ENCODE measurements around the gene FAM174B. TPM values are rescaled to one million over a fixed set of nuclear protein-coding genes. Genes with fewer than 3 reads are reported as not detected.
"Not testable (repeated sequence)": the region's sequence is repeated elsewhere in the genome, so short reads cannot be mapped to it uniquely, and the experiment has no call there.

FAM174B gene
- total RNA-seq, 1 donor, result 5.1 TPM

DNA sequence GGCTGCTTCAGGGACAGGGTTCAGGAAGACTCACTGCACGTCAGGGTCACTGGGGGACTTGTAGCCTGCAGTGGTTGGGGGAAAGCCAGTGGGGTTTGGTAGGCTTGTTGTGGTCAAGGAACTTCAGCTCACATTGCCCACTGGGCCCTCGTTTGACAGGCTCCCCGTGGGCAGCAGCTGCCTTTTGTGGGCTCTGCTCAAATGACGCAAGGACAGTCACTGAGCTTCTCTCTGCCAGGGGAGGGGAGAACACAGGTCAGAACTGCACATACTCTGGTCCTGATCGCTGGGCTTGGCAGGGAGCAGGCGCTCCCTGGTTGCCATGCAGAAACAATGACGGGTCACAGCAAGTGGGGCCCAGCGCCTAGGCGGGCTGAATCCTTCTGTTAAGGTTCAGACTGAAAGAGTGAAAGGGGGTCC lies 45.5 kb downstream of the FAM174B start:
- Histone ChIP-seq H3K27me3 (ENCODE audit: insufficient read depth, low read length) (no peaks in the 10 kb centered on the region), H3K4me1 (ENCODE audit: insufficient read depth, low read length) (no peaks in the 10 kb centered on the region), H4K20me1 (ENCODE audit: insufficient read depth, low read length) (no peaks in the 10 kb centered on the region), H2AFZ (ENCODE audit: low read length) (no peak overlapping the region), H3K27ac (ENCODE audit: low read depth, low read length) (no peak overlapping the region), H3K79me2 (ENCODE audit: insufficient read depth, low read length) (no peaks in the 10 kb centered on the region), H3K4me3 (ENCODE audit: insufficient read depth, low read length) (no peak overlapping the region), H3K9me3 (ENCODE audit: low read depth, low read length) (no peaks in the 10 kb centered on the region), H3K36me3 (ENCODE audit: insufficient read depth, low read length) (no peaks in the 10 kb centered on the region), H3K4me2 (ENCODE audit: insufficient read depth, low read length) (no peak overlapping the region)
- DNase-seq (ENCODE audit: insufficient read length, low spot score, missing footprints), result no peak
- TF ChIP-seq, protein P1, sequence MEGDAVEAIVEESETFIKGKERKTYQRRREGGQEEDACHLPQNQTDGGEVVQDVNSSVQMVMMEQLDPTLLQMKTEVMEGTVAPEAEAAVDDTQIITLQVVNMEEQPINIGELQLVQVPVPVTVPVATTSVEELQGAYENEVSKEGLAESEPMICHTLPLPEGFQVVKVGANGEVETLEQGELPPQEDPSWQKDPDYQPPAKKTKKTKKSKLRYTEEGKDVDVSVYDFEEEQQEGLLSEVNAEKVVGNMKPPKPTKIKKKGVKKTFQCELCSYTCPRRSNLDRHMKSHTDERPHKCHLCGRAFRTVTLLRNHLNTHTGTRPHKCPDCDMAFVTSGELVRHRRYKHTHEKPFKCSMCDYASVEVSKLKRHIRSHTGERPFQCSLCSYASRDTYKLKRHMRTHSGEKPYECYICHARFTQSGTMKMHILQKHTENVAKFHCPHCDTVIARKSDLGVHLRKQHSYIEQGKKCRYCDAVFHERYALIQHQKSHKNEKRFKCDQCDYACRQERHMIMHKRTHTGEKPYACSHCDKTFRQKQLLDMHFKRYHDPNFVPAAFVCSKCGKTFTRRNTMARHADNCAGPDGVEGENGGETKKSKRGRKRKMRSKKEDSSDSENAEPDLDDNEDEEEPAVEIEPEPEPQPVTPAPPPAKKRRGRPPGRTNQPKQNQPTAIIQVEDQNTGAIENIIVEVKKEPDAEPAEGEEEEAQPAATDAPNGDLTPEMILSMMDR (IDR thresholded peaks at IDR 0.05; ENCODE audit: extremely low read depth, low read depth, low read length), result no peak

DNA sequence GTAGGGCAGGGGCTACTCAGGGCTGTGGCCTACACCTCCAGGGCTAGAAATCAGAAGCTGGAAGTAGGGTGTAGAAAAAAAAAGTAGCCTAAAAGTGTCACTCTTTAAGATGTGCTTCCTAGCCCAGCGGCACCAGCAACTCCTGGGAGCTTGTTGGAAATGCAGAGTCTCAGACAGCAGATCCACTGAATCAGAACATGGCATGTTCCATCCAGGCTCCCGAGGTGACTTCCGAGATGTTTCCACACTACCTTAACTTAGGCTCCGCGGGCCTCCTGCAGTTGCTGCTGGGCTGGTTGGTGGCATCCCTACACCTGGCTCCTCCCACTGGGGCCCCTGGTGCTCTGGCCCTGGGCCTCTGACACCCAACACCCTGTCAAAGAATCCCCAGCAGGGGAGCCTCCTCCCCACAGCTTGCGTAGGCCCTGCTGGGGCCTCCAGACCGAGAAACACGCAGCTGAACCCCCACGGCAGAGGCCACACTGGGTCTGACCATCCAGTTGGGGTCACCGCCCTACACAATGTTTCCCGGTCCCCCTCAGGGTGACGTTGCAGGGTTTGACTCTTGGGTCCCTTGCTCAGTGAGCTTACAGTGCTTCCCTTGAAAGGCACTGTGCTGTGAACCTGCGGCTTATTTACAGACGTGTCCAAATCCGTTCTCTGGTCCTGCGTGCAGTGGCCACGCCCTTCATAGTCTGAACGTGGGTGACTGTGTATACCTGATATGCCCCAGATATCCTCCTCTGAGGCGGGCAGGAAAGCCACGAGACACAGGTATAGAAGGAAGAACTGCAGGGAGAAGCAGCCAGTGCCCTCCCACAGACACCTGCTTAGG lies 46.5 kb downstream of the FAM174B start:
- Histone ChIP-seq H4K20me1 (ENCODE audit: insufficient read depth, low read length) (no peaks in the 10 kb centered on the region), H3K4me3 (ENCODE audit: insufficient read depth, low read length) (no peak overlapping the region), H3K27ac (ENCODE audit: low read depth, low read length) (no peak overlapping the region), H2AFZ (ENCODE audit: low read length) (no peak overlapping the region), H3K27me3 (ENCODE audit: insufficient read depth, low read length) (no peaks in the 10 kb centered on the region), H3K9me3 (ENCODE audit: low read depth, low read length) (no peaks in the 10 kb centered on the region), H3K4me1 (ENCODE audit: insufficient read depth, low read length) (no peaks in the 10 kb centered on the region), H3K4me2 (ENCODE audit: insufficient read depth, low read length) (no peak overlapping the region), H3K79me2 (ENCODE audit: insufficient read depth, low read length) (no peaks in the 10 kb centered on the region), H3K36me3 (ENCODE audit: insufficient read depth, low read length) (no peaks in the 10 kb centered on the region)
- no peak for DNase-seq (ENCODE audit: insufficient read length, low spot score, missing footprints)
- TF ChIP-seq, protein P1 (IDR thresholded peaks at IDR 0.05; ENCODE audit: extremely low read depth, low read depth, low read length), result no peak

GRCh38 chr15:92606836-92607150 lies 48.8 kb downstream of the FAM174B start:
- not testable (repeated sequence) for DNase-seq (ENCODE audit: insufficient read length, low spot score, missing footprints); H3K27ac ChIP-seq (ENCODE audit: low read depth, low read length)

GRCh38 chr15:92606126-92606835 lies 49.3 kb downstream of the FAM174B start:
- H4K20me1 ChIP-seq (ENCODE audit: insufficient read depth, low read length), result no peaks in the 10 kb centered on the region
- TF ChIP-seq, protein P1 (IDR thresholded peaks at IDR 0.05; ENCODE audit: extremely low read depth, low read depth, low read length), result no peak
- H3K4me1 ChIP-seq (ENCODE audit: insufficient read depth, low read length), result no peaks in the 10 kb centered on the region
- H3K79me2 ChIP-seq (ENCODE audit: insufficient read depth, low read length), result no peaks in the 10 kb centered on the region
- no peak overlapping the region for H3K4me2 ChIP-seq (ENCODE audit: insufficient read depth, low read length)
- no peak overlapping the region for H2AFZ ChIP-seq (ENCODE audit: low read length)
- H3K36me3 ChIP-seq (ENCODE audit: insufficient read depth, low read length), result no peaks in the 10 kb centered on the region
- H3K9me3 ChIP-seq (ENCODE audit: low read depth, low read length), result no peaks in the 10 kb centered on the region
- no peak for DNase-seq (ENCODE audit: insufficient read length, low spot score, missing footprints)
- H3K27ac ChIP-seq (ENCODE audit: low read depth, low read length), result no peak overlapping the region
- H3K27me3 ChIP-seq (ENCODE audit: insufficient read depth, low read length), result no peaks in the 10 kb centered on the region
- H3K4me3 ChIP-seq (ENCODE audit: insufficient read depth, low read length), result no peak overlapping the region

More at GRCh38 chr15:92606836-92607150, 48.8 kb downstream of the FAM174B start:
- H3K4me2 ChIP-seq (ENCODE audit: insufficient read depth, low read length); H3K27me3 ChIP-seq (ENCODE audit: insufficient read depth, low read length); H3K4me3 ChIP-seq (ENCODE audit: insufficient read depth, low read length); H4K20me1 ChIP-seq (ENCODE audit: insufficient read depth, low read length); H3K4me1 ChIP-seq (ENCODE audit: insufficient read depth, low read length); H3K9me3 ChIP-seq (ENCODE audit: low read depth, low read length); H3K36me3 ChIP-seq (ENCODE audit: insufficient read depth, low read length); H2AFZ ChIP-seq (ENCODE audit: low read length); H3K79me2 ChIP-seq (ENCODE audit: insufficient read depth, low read length): not testable (repeated sequence)

Data from osteoblast (primary cell).